NCI-H146 (cell line): ENCODE results near the gene ADIPOR2.
"Not testable (repeated sequence)": the region's sequence is repeated elsewhere in the genome, so short reads cannot be mapped to it uniquely, and the experiment has no call there.

Experiments
- DNase-seq: peaks from one replicate; lab custom pipeline; 2025; lab: John Stamatoyannopoulos, UW

Gene ADIPOR2

GRCh38 chr12:1665366-1665765, 25.5 kb upstream of the ADIPOR2 start:
- no peak for DNase-seq

- DNase-seq, result no peak
Observed at GRCh38 chr12:1666215-1666614, 24.7 kb upstream of the ADIPOR2 start.

GRCh38 chr12:1666685-1667162, 24.1 kb upstream of the ADIPOR2 start:
- DNase-seq, result no peak

- no peak for DNase-seq
Observed at GRCh38 chr12:1668833-1669543, 21.9 kb upstream of the ADIPOR2 start.

GRCh38 chr12:1670358-1671268, 20.3 kb upstream of the ADIPOR2 start:
- DNase-seq, result no peak

GRCh38 chr12:1676043-1676442, 14.8 kb upstream of the ADIPOR2 start:
- no peak for DNase-seq

- no peak for DNase-seq
Observed at GRCh38 chr12:1680804-1681492, 9.9 kb upstream of the ADIPOR2 start.

- DNase-seq, result no peak
Observed at GRCh38 chr12:1681493-1681807, 9.4 kb upstream of the ADIPOR2 start.

- DNase-seq, result no peak
Observed at GRCh38 chr12:1688086-1688710, 2.7 kb upstream of the ADIPOR2 start.

GRCh38 chr12:1691123-1692007, 495 bp downstream of the ADIPOR2 start:
- peak; percentile 82 for DNase-seq

GRCh38 chr12:1692226-1692625, 1.4 kb downstream of the ADIPOR2 start:
- no peak for DNase-seq

GRCh38 chr12:1692895-1693610, 2.2 kb downstream of the ADIPOR2 start:
- DNase-seq, result no peak

- DNase-seq, result not testable (repeated sequence)
Observed at GRCh38 chr12:1695097-1695496, 4.2 kb downstream of the ADIPOR2 start.

GRCh38 chr12:1695886-1696670, 5.2 kb downstream of the ADIPOR2 start:
- no peak for DNase-seq

GRCh38 chr12:1696800-1697199, 5.9 kb downstream of the ADIPOR2 start:
- no peak for DNase-seq

- no peak for DNase-seq
Observed at GRCh38 chr12:1697271-1697670, 6.4 kb downstream of the ADIPOR2 start.

GRCh38 chr12:1698720-1699119, 7.8 kb downstream of the ADIPOR2 start:
- no peak for DNase-seq

GRCh38 chr12:1702713-1703112, 11.8 kb downstream of the ADIPOR2 start:
- no peak for DNase-seq
